Measurements from ENCODE around the gene GLIS1. TPM values are rescaled to one million over a fixed set of nuclear protein-coding genes. Genes with fewer than 3 reads are reported as not detected.

The GLIS1 gene
- polyA plus RNA-seq, 3 donors, result not detected

GRCh38 chr1:53608676-53609075 is 130.3 kb downstream of the GLIS1 start:
- Mint-ChIP-seq H3K9me3 (peaks cover 5 to 17% (median 12%) of the 10 kb centered on the region in 7 donors), H3K4me3 (no peak overlapping the region), H3K27ac (no peak overlapping the region), H3K36me3 (no peaks in the 10 kb centered on the region), H3K27me3 (ENCODE audit: low read depth in 3 of 3) (peaks cover 2 to 3% (median 3%) of the 10 kb centered on the region in 3 donors), H3K4me1 (no peaks in the 10 kb centered on the region)
- Histone ChIP-seq H3K79me2 (ENCODE audit: insufficient read depth, low read length) (no peaks in the 10 kb centered on the region), H4K20me1 (ENCODE audit: insufficient read depth, low read length) (no peaks in the 10 kb centered on the region), H3K27ac (ENCODE audit: low read depth in 1 of 2, low read length in 2 of 2) (no peak overlapping the region), H3K9ac (ENCODE audit: insufficient read depth, low read length, poor library complexity, severe bottlenecking) (no peak overlapping the region), H3K9me3 (replicated peaks in 1 of 2; ENCODE audit: control insufficient read depth in 1 of 2, insufficient read depth in 1 of 2, low read length in 2 of 2) (peaks cover 0 to 5% of the 10 kb centered on the region in 2 donors), H3K4me2 (replicated peaks; ENCODE audit: extremely low read depth, low read length, poor library complexity, severe bottlenecking) (no peak overlapping the region), H3K4me3 (replicated peaks in 1 of 3; ENCODE audit: low read depth in 2 of 3, low read length in 3 of 3) (no peak overlapping the region), H3K27me3 (ENCODE audit: control insufficient read depth in 2 of 2, insufficient read depth in 2 of 2, low read length in 2 of 2) (no peaks in the 10 kb centered on the region), H3K36me3 (replicated peaks in 1 of 2; ENCODE audit: control insufficient read depth in 1 of 2, insufficient read depth in 2 of 2, low read length in 2 of 2) (no peaks in the 10 kb centered on the region), H3K4me1 (ENCODE audit: control insufficient read depth in 1 of 2, insufficient read depth in 2 of 2, low read length in 2 of 2) (no peaks in the 10 kb centered on the region), H2AFZ (ENCODE audit: insufficient read depth, low read depth, low read length, poor library complexity, severe bottlenecking) (no peak overlapping the region)
- intact Hi-C loops (cut with micrococcal nuclease), result no loop called here
- no peak for TF ChIP-seq CTCF (IDR thresholded peaks at IDR 0.05)
- no peak for DNase-seq

GRCh38 chr1:53608071-53608470 is 130.9 kb downstream of the GLIS1 start:
- peaks cover 5 to 17% (median 12%) of the 10 kb centered on the region in 7 donors for H3K9me3 Mint-ChIP-seq

More at GRCh38 chr1:53608071-53608470, 130.9 kb downstream of the GLIS1 start:
- no peaks in the 10 kb centered on the region for H3K27me3 ChIP-seq (ENCODE audit: control insufficient read depth in 2 of 2, insufficient read depth in 2 of 2, low read length in 2 of 2)
- peaks cover 0 to 5% of the 10 kb centered on the region in 2 donors for H3K9me3 ChIP-seq (replicated peaks in 1 of 2; ENCODE audit: control insufficient read depth in 1 of 2, insufficient read depth in 1 of 2, low read length in 2 of 2)
- intact Hi-C loops (cut with micrococcal nuclease), result no loop called here
- Mint-ChIP-seq H3K36me3 (no peaks in the 10 kb centered on the region), H3K4me3 (no peak overlapping the region), H3K4me1 (no peaks in the 10 kb centered on the region), H3K27me3 (ENCODE audit: low read depth in 3 of 3) (peaks cover 2 to 3% (median 2%) of the 10 kb centered on the region in 3 donors), H3K27ac (no peak overlapping the region)
- no peak overlapping the region for H3K4me2 ChIP-seq (replicated peaks; ENCODE audit: extremely low read depth, low read length, poor library complexity, severe bottlenecking)
- H2AFZ ChIP-seq (ENCODE audit: insufficient read depth, low read depth, low read length, poor library complexity, severe bottlenecking), result no peak overlapping the region
- no peak overlapping the region for H3K27ac ChIP-seq (ENCODE audit: low read depth in 1 of 2, low read length in 2 of 2)
- H3K9ac ChIP-seq (ENCODE audit: insufficient read depth, low read length, poor library complexity, severe bottlenecking), result no peak overlapping the region
- H3K4me3 ChIP-seq (replicated peaks in 1 of 3; ENCODE audit: low read depth in 2 of 3, low read length in 3 of 3), result no peak overlapping the region
- no peaks in the 10 kb centered on the region for H3K79me2 ChIP-seq (ENCODE audit: insufficient read depth, low read length)
- H3K36me3 ChIP-seq (replicated peaks in 1 of 2; ENCODE audit: control insufficient read depth in 1 of 2, insufficient read depth in 2 of 2, low read length in 2 of 2), result no peaks in the 10 kb centered on the region
- no peaks in the 10 kb centered on the region for H3K4me1 ChIP-seq (ENCODE audit: control insufficient read depth in 1 of 2, insufficient read depth in 2 of 2, low read length in 2 of 2)
- no peaks in the 10 kb centered on the region for H4K20me1 ChIP-seq (ENCODE audit: insufficient read depth, low read length)
- WGBS (ENCODE audit: insufficient coverage), result 100% methylated on average over 1 of the region's 2 CpGs
- TF ChIP-seq CTCF (IDR thresholded peaks at IDR 0.05), result no peak
- no peak for DNase-seq
